Measurements from ENCODE around the gene STEAP1B.

STEAP1B gene

GRCh38 chr7:22481726-22482125, 18.3 kb downstream of the STEAP1B start:
- H3K27ac Mint-ChIP-seq: no peak overlapping the region
- no peak overlapping the region for H3K4me3 Mint-ChIP-seq
- H3K36me3 Mint-ChIP-seq: no peaks in the 10 kb centered on the region
- no peaks in the 10 kb centered on the region for H3K4me1 Mint-ChIP-seq (ENCODE audit: low read depth)
- no peaks in the 10 kb centered on the region for H3K9me3 Mint-ChIP-seq (ENCODE audit: low read depth)
- H3K27me3 Mint-ChIP-seq: no peaks in the 10 kb centered on the region

GRCh38 chr7:22480523-22481075, 19.4 kb downstream of the STEAP1B start:
- Mint-ChIP-seq H3K4me3 (no peak overlapping the region), H3K36me3 (no peaks in the 10 kb centered on the region), H3K27ac (no peak overlapping the region), H3K9me3 (ENCODE audit: low read depth) (no peaks in the 10 kb centered on the region), H3K27me3 (no peaks in the 10 kb centered on the region), H3K4me1 (ENCODE audit: low read depth) (no peaks in the 10 kb centered on the region)

GRCh38 chr7:22477876-22478450, 22.0 kb downstream of the STEAP1B start:
- Mint-ChIP-seq H3K27me3 (no peaks in the 10 kb centered on the region), H3K36me3 (no peaks in the 10 kb centered on the region), H3K4me3 (no peak overlapping the region), H3K27ac (no peak overlapping the region), H3K9me3 (ENCODE audit: low read depth) (no peaks in the 10 kb centered on the region), H3K4me1 (ENCODE audit: low read depth) (no peaks in the 10 kb centered on the region)

- H3K27me3 Mint-ChIP-seq: no peaks in the 10 kb centered on the region
- no peak overlapping the region for H3K27ac Mint-ChIP-seq
- H3K4me1 Mint-ChIP-seq (ENCODE audit: low read depth): no peaks in the 10 kb centered on the region
- H3K36me3 Mint-ChIP-seq: no peaks in the 10 kb centered on the region
- no peaks in the 10 kb centered on the region for H3K9me3 Mint-ChIP-seq (ENCODE audit: low read depth)
- H3K4me3 Mint-ChIP-seq: no peak overlapping the region
Measured at GRCh38 chr7:22477262-22477661, 22.7 kb downstream of the STEAP1B start.

GRCh38 chr7:22476824-22477223, 23.2 kb downstream of the STEAP1B start:
- Mint-ChIP-seq H3K27ac (no peak overlapping the region), H3K36me3 (no peaks in the 10 kb centered on the region), H3K9me3 (ENCODE audit: low read depth) (no peaks in the 10 kb centered on the region), H3K27me3 (no peaks in the 10 kb centered on the region), H3K4me3 (no peak overlapping the region), H3K4me1 (ENCODE audit: low read depth) (no peaks in the 10 kb centered on the region)

GRCh38 chr7:22474645-22475044, 25.3 kb downstream of the STEAP1B start:
- no peaks in the 10 kb centered on the region for H3K27me3 Mint-ChIP-seq
- H3K27ac Mint-ChIP-seq: no peak overlapping the region
- no peaks in the 10 kb centered on the region for H3K36me3 Mint-ChIP-seq
- H3K4me1 Mint-ChIP-seq (ENCODE audit: low read depth): no peaks in the 10 kb centered on the region
- no peaks in the 10 kb centered on the region for H3K9me3 Mint-ChIP-seq (ENCODE audit: low read depth)
- no peak overlapping the region for H3K4me3 Mint-ChIP-seq

- H3K4me3 Mint-ChIP-seq: no peak overlapping the region
- H3K9me3 Mint-ChIP-seq (ENCODE audit: low read depth): no peaks in the 10 kb centered on the region
- H3K36me3 Mint-ChIP-seq: no peaks in the 10 kb centered on the region
- peaks cover 2% of the 10 kb centered on the region for H3K27me3 Mint-ChIP-seq
- H3K4me1 Mint-ChIP-seq (ENCODE audit: low read depth): no peaks in the 10 kb centered on the region
- H3K27ac Mint-ChIP-seq: no peak overlapping the region
Measured at GRCh38 chr7:22470981-22471380, 29.0 kb downstream of the STEAP1B start.

- Mint-ChIP-seq H3K4me1 (ENCODE audit: low read depth) (no peaks in the 10 kb centered on the region), H3K4me3 (no peak overlapping the region), H3K27ac (no peak overlapping the region), H3K9me3 (ENCODE audit: low read depth) (no peaks in the 10 kb centered on the region), H3K36me3 (no peaks in the 10 kb centered on the region), H3K27me3 (peaks cover 2% of the 10 kb centered on the region)
Measured at GRCh38 chr7:22469371-22470143, 30.4 kb downstream of the STEAP1B start.

GRCh38 chr7:22468609-22469008, 31.4 kb downstream of the STEAP1B start:
- Mint-ChIP-seq H3K36me3 (no peaks in the 10 kb centered on the region), H3K9me3 (ENCODE audit: low read depth) (no peaks in the 10 kb centered on the region), H3K4me3 (no peak overlapping the region), H3K27me3 (peaks cover 2% of the 10 kb centered on the region), H3K4me1 (ENCODE audit: low read depth) (no peaks in the 10 kb centered on the region), H3K27ac (no peak overlapping the region)

- H3K27me3 Mint-ChIP-seq: peaks cover 4% of the 10 kb centered on the region
- H3K36me3 Mint-ChIP-seq: no peaks in the 10 kb centered on the region
- H3K4me3 Mint-ChIP-seq: no peak overlapping the region
- H3K27ac Mint-ChIP-seq: no peak overlapping the region
- H3K4me1 Mint-ChIP-seq (ENCODE audit: low read depth): no peaks in the 10 kb centered on the region
- H3K9me3 Mint-ChIP-seq (ENCODE audit: low read depth): no peaks in the 10 kb centered on the region
Measured at GRCh38 chr7:22464299-22464698, 35.7 kb downstream of the STEAP1B start.

- Mint-ChIP-seq H3K9me3 (ENCODE audit: low read depth) (no peaks in the 10 kb centered on the region), H3K36me3 (no peaks in the 10 kb centered on the region), H3K4me1 (ENCODE audit: low read depth) (no peaks in the 10 kb centered on the region), H3K27me3 (peaks cover 2% of the 10 kb centered on the region), H3K4me3 (no peak overlapping the region), H3K27ac (no peak overlapping the region)
Measured at GRCh38 chr7:22460363-22460988, 39.5 kb downstream of the STEAP1B start.

- Mint-ChIP-seq H3K27me3 (peaks cover 14% of the 10 kb centered on the region), H3K4me3 (no peak overlapping the region), H3K4me1 (ENCODE audit: low read depth) (peaks cover 5% of the 10 kb centered on the region), H3K27ac (no peak overlapping the region), H3K9me3 (ENCODE audit: low read depth) (no peaks in the 10 kb centered on the region), H3K36me3 (no peaks in the 10 kb centered on the region)
Measured at GRCh38 chr7:22457471-22457870, 42.5 kb downstream of the STEAP1B start.

- peaks cover 20% of the 10 kb centered on the region for H3K27me3 Mint-ChIP-seq
- H3K27ac Mint-ChIP-seq: no peak overlapping the region
- H3K4me3 Mint-ChIP-seq: no peak overlapping the region
- peaks cover 5% of the 10 kb centered on the region for H3K4me1 Mint-ChIP-seq (ENCODE audit: low read depth)
- no peaks in the 10 kb centered on the region for H3K36me3 Mint-ChIP-seq
- no peaks in the 10 kb centered on the region for H3K9me3 Mint-ChIP-seq (ENCODE audit: low read depth)
Measured at GRCh38 chr7:22454446-22454845, 45.5 kb downstream of the STEAP1B start.

GRCh38 chr7:22452960-22453558, 46.9 kb downstream of the STEAP1B start:
- H3K4me1 Mint-ChIP-seq (ENCODE audit: low read depth): peaks cover 5% of the 10 kb centered on the region
- no peak overlapping the region for H3K27ac Mint-ChIP-seq
- H3K4me3 Mint-ChIP-seq: no peak overlapping the region
- H3K36me3 Mint-ChIP-seq: no peaks in the 10 kb centered on the region
- peaks cover 20% of the 10 kb centered on the region for H3K27me3 Mint-ChIP-seq
- H3K9me3 Mint-ChIP-seq (ENCODE audit: low read depth): no peaks in the 10 kb centered on the region

All from activated naive CD8-positive, alpha-beta T cell (primary cell).